Measurements from ENCODE around the gene DNAAF8. TPM values are rescaled to one million over a fixed set of nuclear protein-coding genes. Genes with fewer than 3 reads are reported as not detected.

DNAAF8 gene
- total and polyA plus RNA-seq, 7 donors, result 0.14 to 1.2 (median 0.60) TPM

- intact Hi-C loops (cut with DNase I), result no loop called here
- Histone ChIP-seq H3K27me3 (no peaks in the 10 kb centered on the region), H3K27ac (no peak overlapping the region), H3K36me3 (peaks cover 27 to 82% (median 39%) of the 10 kb centered on the region in 4 donors), H3K9me3 (no peaks in the 10 kb centered on the region), H3K4me3 (no peak overlapping the region), H3K4me1 (peaks cover 0 to 30% (median 22%) of the 10 kb centered on the region in 4 donors)
- 94 to 95% methylated on average over 36 of the region's 36 CpGs for WGBS, 2 donors
- no peak for DNase-seq
- no peak for TF ChIP-seq POLR2AphosphoS5 (IDR thresholded peaks at IDR 0.05)
- no peak for TF ChIP-seq POLR2A (IDR thresholded peaks at IDR 0.05)
- TF ChIP-seq EP300 (IDR thresholded peaks at IDR 0.05), result no peak
- TF ChIP-seq CTCF (IDR thresholded peaks at IDR 0.05), result no peak
Observed at GRCh38 chr16:4698321-4699045, 35.9 kb upstream of the DNAAF8 start.

DNA sequence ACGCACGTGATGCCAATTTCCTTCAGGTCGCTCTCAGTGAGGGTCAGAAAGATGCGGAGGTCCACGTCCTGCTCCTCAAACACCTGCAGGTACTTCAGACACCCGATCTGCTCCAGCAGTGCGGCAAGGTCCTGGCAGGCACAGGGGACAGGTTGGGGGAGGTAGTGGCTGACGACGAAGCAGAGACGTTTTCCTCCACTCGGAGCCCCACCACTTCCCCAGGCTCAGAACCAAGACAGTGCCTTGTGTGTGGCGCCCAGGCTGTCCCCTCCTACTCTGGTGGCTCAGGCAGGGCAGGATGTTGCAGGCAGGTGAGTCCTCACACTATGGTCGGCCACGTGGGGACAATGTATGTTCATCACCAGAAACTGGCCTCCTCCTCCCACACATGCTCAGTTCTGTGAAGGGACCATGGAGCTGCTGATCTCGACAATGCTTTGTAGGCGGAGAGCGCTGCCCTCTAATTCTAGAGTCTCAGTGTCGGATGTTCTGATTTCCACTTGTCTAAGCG is 35.2 kb upstream of the DNAAF8 start:
- Histone ChIP-seq H3K36me3 (peaks cover 32 to 88% (median 43%) of the 10 kb centered on the region in 4 donors), H3K4me3 (no peak overlapping the region), H3K9me3 (no peaks in the 10 kb centered on the region), H3K27ac (no peak overlapping the region), H3K4me1 (peaks cover 0 to 27% (median 22%) of the 10 kb centered on the region in 4 donors), H3K27me3 (no peaks in the 10 kb centered on the region)
- 93 to 94% methylated on average over 19 of the region's 19 CpGs for WGBS, 2 donors
- DNase-seq, result no peak
- TF ChIP-seq POLR2A (IDR thresholded peaks at IDR 0.05), result no peak
- no peak for TF ChIP-seq CTCF (IDR thresholded peaks at IDR 0.05)
- TF ChIP-seq POLR2AphosphoS5 (IDR thresholded peaks at IDR 0.05), result no peak
- no peak for TF ChIP-seq EP300 (IDR thresholded peaks at IDR 0.05)
- intact Hi-C loops (cut with DNase I), result no loop called here

GRCh38 chr16:4700380-4700996 is 33.8 kb upstream of the DNAAF8 start:
- H3K9me3 ChIP-seq, result no peaks in the 10 kb centered on the region
- H3K36me3 ChIP-seq, result peaks cover 41 to 100% (median 55%) of the 10 kb centered on the region in 4 donors
- H3K4me1 ChIP-seq, result peaks cover 0 to 13% (median 8%) of the 10 kb centered on the region in 4 donors
- no peak overlapping the region for H3K4me3 ChIP-seq
- no peak overlapping the region for H3K27ac ChIP-seq
- no peak for TF ChIP-seq POLR2A (IDR thresholded peaks at IDR 0.05)
- no peak for TF ChIP-seq CTCF (IDR thresholded peaks at IDR 0.05)
- TF ChIP-seq EP300 (IDR thresholded peaks at IDR 0.05), result no peak
- no peak for TF ChIP-seq POLR2AphosphoS5 (IDR thresholded peaks at IDR 0.05)
- 93 to 94% methylated on average over 13 of the region's 13 CpGs for WGBS, 2 donors
- H3K27me3 ChIP-seq, result no peaks in the 10 kb centered on the region
- intact Hi-C loops (cut with DNase I), result no loop called here
- DNase-seq, result no peak

DNA sequence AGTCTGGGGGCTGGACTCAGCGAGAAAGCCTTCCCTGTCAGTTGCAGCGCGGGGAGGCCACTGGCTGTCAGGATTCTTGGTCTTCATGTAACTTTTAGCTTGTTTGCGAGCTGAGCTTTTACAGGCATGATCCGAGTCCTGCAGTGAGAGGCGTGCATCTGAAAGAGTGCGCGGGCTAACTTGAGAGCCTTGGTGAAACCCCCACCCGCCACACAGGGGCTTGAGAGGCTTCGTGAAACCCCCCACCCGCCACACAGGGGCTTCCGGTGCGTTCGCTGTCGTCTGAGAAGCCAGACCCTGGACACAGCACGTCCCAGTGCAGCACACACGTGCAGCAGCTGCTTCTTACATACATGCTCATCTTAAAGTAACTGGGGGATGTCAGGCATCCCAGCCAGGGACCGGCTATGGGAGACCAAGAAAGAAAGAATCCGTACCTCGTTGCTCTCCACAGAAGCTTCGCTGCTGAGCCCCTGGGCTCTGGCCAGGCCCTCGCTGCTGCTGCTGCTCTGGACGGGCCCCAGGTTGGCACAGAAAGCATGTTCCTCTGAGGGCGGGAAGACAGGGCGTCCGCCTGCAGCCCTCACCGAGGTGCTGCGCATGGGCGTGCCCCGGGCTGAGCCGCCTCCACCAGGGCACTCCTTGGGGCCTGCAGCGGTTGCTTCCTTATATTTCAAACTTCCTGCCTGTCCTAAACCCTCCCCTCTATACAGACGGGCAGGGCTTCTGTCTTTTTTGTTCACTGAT is 33.2 kb upstream of the DNAAF8 start:
- DNase-seq, result no peak
- H3K27ac ChIP-seq, result no peak overlapping the region
- intact Hi-C loops (cut with DNase I), result no loop called here
- TF ChIP-seq POLR2AphosphoS5 (IDR thresholded peaks at IDR 0.05) (no peak), POLR2A (IDR thresholded peaks at IDR 0.05) (no peak), EP300 (IDR thresholded peaks at IDR 0.05) (no peak), CTCF (IDR thresholded peaks at IDR 0.05) (no peak)
- no peak overlapping the region for H3K4me3 ChIP-seq
- H3K4me1 ChIP-seq, result peaks cover 0 to 6% (median 2%) of the 10 kb centered on the region in 4 donors
- 56 to 80% methylated on average over 33 of the region's 33 CpGs for WGBS, 2 donors
- H3K9me3 ChIP-seq, result no peaks in the 10 kb centered on the region
- peaks cover 41 to 97% (median 51%) of the 10 kb centered on the region in 4 donors for H3K36me3 ChIP-seq
- H3K27me3 ChIP-seq, result no peaks in the 10 kb centered on the region
